ENCODE measurements around the gene UST.

DNA sequence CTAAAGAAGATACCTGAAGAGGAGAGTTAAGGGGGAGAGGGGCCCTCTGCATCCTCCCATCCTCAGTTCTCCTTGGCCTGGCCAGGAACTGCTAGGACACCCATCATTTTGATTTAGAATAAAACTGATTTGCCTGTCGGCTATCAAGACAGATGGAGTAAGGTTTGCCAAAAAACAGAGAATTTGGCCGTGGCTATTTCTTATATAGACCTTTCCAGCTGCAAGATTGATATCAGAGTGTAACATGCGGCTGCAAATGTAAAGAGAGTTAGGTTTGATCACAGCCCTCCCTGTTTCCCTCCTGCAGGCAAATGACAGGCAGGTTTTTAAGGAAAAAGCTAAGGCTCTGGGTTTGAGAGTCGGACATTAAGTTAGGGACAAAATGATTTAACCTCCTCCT is 344.1 kb downstream of the UST start:
- TF ChIP-seq, protein P1, sequence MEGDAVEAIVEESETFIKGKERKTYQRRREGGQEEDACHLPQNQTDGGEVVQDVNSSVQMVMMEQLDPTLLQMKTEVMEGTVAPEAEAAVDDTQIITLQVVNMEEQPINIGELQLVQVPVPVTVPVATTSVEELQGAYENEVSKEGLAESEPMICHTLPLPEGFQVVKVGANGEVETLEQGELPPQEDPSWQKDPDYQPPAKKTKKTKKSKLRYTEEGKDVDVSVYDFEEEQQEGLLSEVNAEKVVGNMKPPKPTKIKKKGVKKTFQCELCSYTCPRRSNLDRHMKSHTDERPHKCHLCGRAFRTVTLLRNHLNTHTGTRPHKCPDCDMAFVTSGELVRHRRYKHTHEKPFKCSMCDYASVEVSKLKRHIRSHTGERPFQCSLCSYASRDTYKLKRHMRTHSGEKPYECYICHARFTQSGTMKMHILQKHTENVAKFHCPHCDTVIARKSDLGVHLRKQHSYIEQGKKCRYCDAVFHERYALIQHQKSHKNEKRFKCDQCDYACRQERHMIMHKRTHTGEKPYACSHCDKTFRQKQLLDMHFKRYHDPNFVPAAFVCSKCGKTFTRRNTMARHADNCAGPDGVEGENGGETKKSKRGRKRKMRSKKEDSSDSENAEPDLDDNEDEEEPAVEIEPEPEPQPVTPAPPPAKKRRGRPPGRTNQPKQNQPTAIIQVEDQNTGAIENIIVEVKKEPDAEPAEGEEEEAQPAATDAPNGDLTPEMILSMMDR (IDR thresholded peaks at IDR 0.05 in 4 of 5, conservative IDR thresholded peaks at IDR 0.05 in 1 of 5), result no peak
- no peak for TF ChIP-seq POLR2A (IDR thresholded peaks at IDR 0.05)

Data from gastrocnemius medialis (tissue), 4 donors.